Stimulated activated CD8-positive, alpha-beta memory T cell treated with anti-CD3 and anti-CD28 coated beads, Interleukin-15, amount 100 ng/mL, for 1 hour (primary cell): ENCODE results near the gene LETM1.

Experiments used
- DNase-seq: peaks from one replicate; pipeline ENCODE4 v3.0.0-alpha.2; 2020; ENCODE audit warnings: low read depth

The LETM1 gene

GRCh38 chr4:1777822-1778641, 77.9 kb downstream of the LETM1 start:
- DNase-seq: no peak

DNA sequence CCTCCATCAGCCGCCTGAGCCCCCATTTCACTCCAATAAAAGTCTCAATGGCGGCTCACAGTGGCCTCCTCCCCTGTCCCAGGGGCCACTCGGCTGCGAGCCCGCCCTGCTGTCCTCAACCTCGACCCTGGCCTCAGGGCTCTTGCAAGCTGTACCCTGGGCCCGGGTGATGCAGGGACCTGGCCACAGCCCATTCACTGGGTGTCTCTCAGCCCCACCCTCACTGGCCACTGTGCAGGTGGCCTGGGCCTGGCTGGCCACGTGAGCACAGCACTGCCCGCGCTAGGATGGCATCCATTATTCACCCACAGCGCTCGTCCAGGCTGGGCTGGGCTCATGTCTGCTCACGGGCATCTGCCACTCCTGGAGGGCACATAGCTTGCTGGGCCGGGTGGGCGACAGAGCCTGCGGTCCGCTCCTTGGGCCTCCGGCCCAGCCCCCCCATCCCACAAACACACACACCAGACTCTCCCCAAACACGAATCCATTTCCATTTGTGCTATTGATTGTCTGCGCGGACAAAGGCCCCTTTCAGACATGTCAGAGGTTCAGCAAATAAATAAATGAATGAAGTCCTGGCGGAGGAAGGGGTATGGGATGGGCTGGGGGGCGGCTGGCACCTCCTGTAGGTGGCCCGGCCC, 79.3 kb downstream of the LETM1 start:
- DNase-seq: no peak

DNA sequence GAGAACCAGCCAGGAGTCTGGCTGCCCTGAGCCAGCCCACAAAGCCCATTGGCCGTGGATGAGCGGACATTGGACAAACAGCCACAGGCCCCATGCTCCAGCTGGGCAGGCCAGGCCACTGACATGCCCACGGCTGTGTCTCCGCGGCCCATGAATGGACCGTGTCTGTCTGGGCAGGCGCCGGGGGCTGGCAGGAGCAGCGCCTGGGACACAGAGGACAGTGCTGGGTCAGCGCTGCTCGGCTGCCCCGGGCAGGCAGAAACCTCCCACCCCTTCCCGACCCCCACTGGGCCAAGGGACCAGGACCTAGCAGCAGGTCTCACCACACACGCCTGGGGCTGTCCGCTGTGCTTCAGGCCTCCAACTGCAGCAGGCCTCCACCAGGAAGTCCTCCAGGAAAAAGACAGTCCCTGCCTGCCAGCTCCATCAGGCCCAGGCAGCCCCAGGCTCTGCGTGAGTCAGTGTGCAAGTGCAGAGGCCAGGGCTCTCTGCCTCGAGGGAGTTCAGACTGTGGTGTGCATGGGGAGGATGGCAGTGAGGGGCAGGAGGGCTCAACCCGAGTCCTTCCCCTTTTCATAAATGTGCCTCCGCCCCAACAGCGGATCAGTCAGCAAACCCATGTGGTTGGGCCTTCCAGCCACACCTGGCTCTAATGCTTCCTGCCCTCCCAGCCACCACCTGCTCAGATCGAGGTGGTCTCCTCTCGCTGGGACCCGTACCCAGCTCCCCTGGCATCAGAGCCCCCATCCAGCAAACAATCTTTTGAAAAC, 80.0 kb downstream of the LETM1 start:
- no peak for DNase-seq

GRCh38 chr4:1773754-1774153, 82.2 kb downstream of the LETM1 start:
- DNase-seq: no peak

- no peak for DNase-seq
These were observed 83.0 kb downstream of the LETM1 start for GRCh38 chr4:1772853-1773538.

GRCh38 chr4:1771555-1772305, 84.2 kb downstream of the LETM1 start:
- DNase-seq: no peak

DNA sequence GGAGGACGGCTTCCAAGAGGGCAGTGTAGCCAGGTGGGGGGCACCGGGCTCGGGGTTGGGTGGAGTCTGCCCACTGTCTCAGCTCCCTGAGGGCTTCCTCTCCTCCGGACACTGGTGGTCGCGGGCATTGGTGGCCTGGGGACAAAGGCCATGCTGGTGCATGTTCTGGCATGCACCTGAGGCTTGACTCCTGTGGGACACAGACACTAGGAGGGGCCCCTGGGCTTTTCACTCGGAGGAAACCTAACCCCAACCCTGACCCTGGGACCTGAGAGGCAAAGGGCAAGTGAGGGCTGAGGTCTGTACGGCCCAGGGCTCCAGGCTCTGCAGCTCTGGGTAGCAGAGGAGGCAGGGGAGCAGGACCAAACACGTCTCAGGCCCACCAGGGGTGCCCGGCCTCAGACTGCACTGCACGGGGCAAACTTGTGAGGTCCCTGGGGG, 85.1 kb downstream of the LETM1 start:
- DNase-seq: no peak

DNA sequence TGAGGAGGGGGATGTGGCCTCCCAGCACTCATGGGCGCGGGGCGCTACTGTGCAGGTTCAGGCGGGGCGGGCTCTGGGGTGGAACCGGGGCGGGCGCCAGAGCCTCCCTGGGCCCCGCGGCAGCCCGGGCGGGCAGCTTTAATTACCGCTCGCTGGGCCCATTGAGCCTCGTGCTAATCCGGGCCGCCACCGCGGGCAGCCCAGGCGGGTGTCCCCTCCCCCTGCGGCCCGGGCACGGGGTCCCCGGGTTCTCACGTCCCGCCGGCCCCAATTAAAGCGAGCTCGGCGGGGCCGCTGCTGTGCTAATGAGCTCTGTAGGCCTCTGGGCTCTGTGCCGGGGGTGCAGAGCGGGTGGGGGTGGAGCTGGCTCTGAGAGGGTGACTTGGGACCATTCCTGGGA, 85.7 kb downstream of the LETM1 start:
- no peak for DNase-seq

DNA sequence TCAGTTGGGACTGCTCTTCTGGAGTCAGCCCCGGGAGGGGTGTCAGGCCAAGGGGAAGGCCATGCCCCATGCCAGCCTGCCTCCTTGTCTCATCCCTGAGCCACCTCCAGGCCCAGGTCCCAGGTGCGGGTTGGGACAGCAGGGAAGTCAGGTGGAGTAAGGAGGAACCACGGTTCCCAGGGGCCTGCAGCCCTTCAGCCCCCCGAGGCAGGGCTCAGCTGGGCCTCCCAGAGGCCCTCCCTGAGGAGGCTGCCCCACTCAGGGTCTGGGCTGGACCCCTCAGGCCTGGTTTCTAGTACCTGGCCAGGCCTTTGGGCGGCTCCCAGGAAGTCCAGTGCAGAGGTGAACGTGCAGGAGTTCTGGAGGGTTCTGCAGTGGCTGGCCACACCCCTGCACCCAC, 86.3 kb downstream of the LETM1 start:
- DNase-seq: no peak

- DNase-seq: no peak
These were observed 87.5 kb downstream of the LETM1 start for GRCh38 chr4:1768367-1769034.

- no peak for DNase-seq
These were observed 88.1 kb downstream of the LETM1 start for GRCh38 chr4:1767770-1768366.

- DNase-seq: no peak
These were observed 88.7 kb downstream of the LETM1 start for GRCh38 chr4:1767061-1767769.

DNA sequence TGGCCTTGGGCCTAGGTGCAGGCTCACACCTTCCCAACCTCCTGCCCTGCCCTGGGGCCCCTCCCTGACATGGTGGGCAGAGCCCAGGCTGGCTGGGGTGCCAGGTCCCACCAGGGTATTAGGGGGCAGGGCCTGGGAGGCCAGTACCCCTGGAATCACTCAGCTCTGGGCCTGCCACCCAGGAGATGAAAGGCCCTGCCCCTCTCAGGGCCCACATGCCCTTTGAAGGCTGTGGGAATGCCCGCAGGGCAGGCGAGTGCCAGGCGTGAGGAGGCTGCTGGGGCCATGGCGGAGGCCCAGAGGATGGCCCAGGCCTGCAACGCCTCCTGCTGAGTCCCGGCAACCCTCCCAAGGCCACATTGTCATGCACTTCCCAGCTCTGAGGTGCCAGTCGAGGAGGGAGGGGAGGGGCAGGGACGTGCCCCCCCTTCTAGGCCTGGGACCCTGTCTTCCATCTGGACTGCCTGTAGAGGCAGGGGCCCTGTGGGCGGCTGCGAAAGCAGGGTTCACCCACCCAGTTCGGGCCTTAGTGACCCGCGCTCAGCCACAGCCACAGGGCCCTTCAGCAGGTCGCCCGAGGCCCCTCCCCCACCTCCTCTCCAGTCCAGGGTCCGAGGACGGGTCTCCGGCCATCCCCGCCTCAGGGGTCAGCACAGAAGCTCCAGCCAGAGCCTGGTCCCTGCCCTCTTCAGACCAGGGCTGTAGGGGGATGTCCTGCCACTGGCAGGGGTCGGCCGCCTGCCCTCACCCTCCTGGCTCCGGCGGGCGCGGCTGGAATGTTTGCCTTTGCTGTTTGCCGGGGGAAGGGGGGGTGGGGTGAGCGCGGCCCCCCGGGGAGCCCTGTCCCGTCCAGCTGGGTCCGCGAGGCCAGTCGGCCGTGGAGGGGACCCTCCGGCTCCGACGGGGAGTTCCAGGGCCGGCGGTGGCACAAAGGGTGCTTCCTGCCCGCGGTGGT, 89.6 kb downstream of the LETM1 start:
- DNase-seq: no peak

- no peak for DNase-seq
These were observed 90.4 kb downstream of the LETM1 start for GRCh38 chr4:1765409-1766072.

- no peak for DNase-seq
These were observed 91.3 kb downstream of the LETM1 start for GRCh38 chr4:1764670-1765069.

GRCh38 chr4:1763550-1764080, 92.3 kb downstream of the LETM1 start:
- no peak for DNase-seq

DNA sequence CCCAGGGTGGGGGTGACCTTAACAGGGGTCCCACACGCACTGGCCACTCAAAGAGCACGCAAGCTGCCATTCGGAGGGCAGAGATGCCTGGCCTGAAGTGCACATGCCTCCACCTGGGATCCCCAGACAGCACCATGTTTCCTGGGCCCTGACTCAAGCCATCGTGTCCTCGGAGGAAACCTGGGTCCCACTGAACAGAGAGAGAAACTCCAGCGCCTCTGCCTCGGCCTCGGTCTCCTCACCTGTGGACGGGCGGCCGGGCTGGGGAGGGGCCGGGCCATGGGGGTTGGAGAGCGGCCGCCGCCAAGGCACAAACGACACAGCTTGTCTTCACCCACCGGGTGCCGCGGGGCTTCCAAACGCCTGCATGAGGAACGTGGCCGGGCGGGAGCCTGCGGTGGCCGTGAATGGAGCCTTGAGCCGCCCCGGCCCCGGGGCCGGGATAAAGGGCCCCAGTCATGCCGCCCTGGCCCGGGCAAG, 92.8 kb downstream of the LETM1 start:
- DNase-seq: no peak
